ENCODE results near the gene RNF220. TPM values are rescaled to one million over a fixed set of nuclear protein-coding genes. Genes with fewer than 3 reads are reported as not detected.

The RNF220 gene
- total and polyA plus RNA-seq, 2 donors (not counting 3 experiments of a cell fraction or from before 2014, with no cell fraction given) = 62.7 to 66.6 TPM

DNA sequence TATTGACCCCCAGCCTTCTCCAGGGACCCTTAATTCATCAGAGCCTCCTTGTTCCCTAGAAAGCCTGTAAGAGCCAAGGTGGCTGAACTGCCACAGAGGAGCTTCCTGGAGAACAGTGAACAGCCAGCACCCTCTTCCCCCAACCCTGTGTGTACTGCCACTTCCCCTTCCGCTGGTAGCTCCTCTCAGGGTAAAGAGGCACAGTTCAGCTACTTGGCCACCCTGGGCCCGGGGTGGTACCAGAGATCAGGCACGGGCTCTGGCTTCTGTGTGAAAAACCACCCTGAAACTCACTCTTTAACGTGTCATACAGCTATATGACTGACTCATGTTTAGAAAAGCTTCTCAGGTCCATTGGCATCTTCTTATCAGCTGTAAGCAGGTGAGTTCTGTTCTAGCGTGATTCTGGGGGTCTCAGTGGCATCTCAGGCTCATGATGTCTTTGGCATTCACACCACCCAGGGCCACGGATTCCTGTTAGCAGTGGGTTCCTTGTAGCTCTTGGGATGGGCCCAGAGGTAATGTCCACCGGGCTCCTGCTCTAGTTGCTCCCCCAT lies 291.8 kb downstream of the RNF220 start:
- Histone ChIP-seq H3K9ac (replicated peaks; ENCODE audit: extremely low read depth, insufficient read depth, low read length) (no peak overlapping the region), H3K79me2 (ENCODE audit: control insufficient read depth, insufficient read depth, low read length) (no peaks in the 10 kb centered on the region), H3K4me2 (ENCODE audit: insufficient read depth, low read length) (no peak overlapping the region), H3K36me3 (ENCODE audit: control insufficient read depth in 2 of 2, extremely low read depth in 1 of 2, insufficient read depth in 2 of 2, low read length in 2 of 2) (no peaks in the 10 kb centered on the region), H3K4me3 (replicated peaks in 1 of 3; ENCODE audit: insufficient read depth in 1 of 3, low read depth in 1 of 3, low read length in 3 of 3) (no peak overlapping the region), H3K27me3 (ENCODE audit: control insufficient read depth in 2 of 2, insufficient read depth in 2 of 2, low read length in 2 of 2) (peaks cover 0 to 12% of the 10 kb centered on the region in 2 experiments), H3K9me3 (replicated peaks; ENCODE audit: control insufficient read depth, insufficient read depth, low read length) (no peaks in the 10 kb centered on the region), H3K27ac (ENCODE audit: insufficient read depth, low read depth, low read length) (no peak overlapping the region), H3K4me1 (ENCODE audit: control insufficient read depth, extremely low read depth, insufficient read depth, low read length) (no peaks in the 10 kb centered on the region), H4K20me1 (replicated peaks; ENCODE audit: control insufficient read depth, extremely low read depth, insufficient read depth, low read length) (no peaks in the 10 kb centered on the region), H2AFZ (ENCODE audit: low read depth, low read length) (no peak overlapping the region), H3K9me1 (replicated peaks; ENCODE audit: control insufficient read depth, extremely low read depth, insufficient read depth, low read length) (no peaks in the 10 kb centered on the region)
- CTCF ChIA-PET = interaction anchor here (1.3 to 1.9 kb wide), 3 partner anchors 17 to 319 kb away, joined by 3 to 4 read pairs (median 4); no protein-coding TSS in a partner anchor
- no TSS peak for BruUV-seq (replicated peaks)
- DNase-seq (ENCODE audit: low read depth, low spot score) = no peak
- dilution Hi-C loops (cut with MboI; ENCODE audit: extremely low pct_ligation_motif_present, low sequenced_read_pairs) = no loop called here
- POLR2A ChIA-PET = no interaction called here
- FAIRE-seq = no peak
- TF ChIP-seq POLR2AphosphoS5 (IDR thresholded peaks at IDR 0.05; ENCODE audit: insufficient read depth, low read depth, low read length) (no peak), FOS (IDR thresholded peaks at IDR 0.05; ENCODE audit: borderline replicate concordance, insufficient read depth, low read length) (no peak), POLR2A (IDR thresholded peaks at IDR 0.05; ENCODE audit: low read depth, low read length) (no peak), GATA2 (IDR thresholded peaks at IDR 0.05; ENCODE audit: insufficient read depth, insufficient read length, low read depth, low read length) (no peak), EZH2 (IDR thresholded peaks at IDR 0.05; ENCODE audit: borderline replicate concordance, low read depth, low read length, severe bottlenecking) (no peak), MYC (IDR thresholded peaks at IDR 0.05; ENCODE audit: low read depth, low read length) (no peak), JUN (IDR thresholded peaks at IDR 0.05; ENCODE audit: borderline replicate concordance, insufficient read depth, insufficient read length, low read depth) (no peak)
- TF ChIP-seq, protein P1, sequence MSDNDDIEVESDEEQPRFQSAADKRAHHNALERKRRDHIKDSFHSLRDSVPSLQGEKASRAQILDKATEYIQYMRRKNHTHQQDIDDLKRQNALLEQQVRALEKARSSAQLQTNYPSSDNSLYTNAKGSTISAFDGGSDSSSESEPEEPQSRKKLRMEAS (IDR thresholded peaks at IDR 0.05; ENCODE audit: insufficient read depth, insufficient read length) = no peak
- TF ChIP-seq, protein P2, sequence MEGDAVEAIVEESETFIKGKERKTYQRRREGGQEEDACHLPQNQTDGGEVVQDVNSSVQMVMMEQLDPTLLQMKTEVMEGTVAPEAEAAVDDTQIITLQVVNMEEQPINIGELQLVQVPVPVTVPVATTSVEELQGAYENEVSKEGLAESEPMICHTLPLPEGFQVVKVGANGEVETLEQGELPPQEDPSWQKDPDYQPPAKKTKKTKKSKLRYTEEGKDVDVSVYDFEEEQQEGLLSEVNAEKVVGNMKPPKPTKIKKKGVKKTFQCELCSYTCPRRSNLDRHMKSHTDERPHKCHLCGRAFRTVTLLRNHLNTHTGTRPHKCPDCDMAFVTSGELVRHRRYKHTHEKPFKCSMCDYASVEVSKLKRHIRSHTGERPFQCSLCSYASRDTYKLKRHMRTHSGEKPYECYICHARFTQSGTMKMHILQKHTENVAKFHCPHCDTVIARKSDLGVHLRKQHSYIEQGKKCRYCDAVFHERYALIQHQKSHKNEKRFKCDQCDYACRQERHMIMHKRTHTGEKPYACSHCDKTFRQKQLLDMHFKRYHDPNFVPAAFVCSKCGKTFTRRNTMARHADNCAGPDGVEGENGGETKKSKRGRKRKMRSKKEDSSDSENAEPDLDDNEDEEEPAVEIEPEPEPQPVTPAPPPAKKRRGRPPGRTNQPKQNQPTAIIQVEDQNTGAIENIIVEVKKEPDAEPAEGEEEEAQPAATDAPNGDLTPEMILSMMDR (IDR thresholded peaks at IDR 0.05; ENCODE audit: extremely low read depth in 1 of 2, insufficient read depth in 1 of 2, low read depth in 1 of 2, low read length in 2 of 2) = no peak
- intact Hi-C loops (cut with micrococcal nuclease) = no loop called here
